Loucy (cell line): Measurements from ENCODE around the gene ERICH6B.
"Not testable (repeated sequence)": the region's sequence is repeated elsewhere in the genome, so short reads cannot be mapped to it uniquely, and the experiment has no call there.

Experiments used
- H2AFZ ChIP-seq: fragments of 200-600 bp; sonication (generic); 2 replicates; pipeline ENCODE4 v1.6.0; 2016; ENCODE audit warnings: antibody characterized with exemption, mild to moderate bottlenecking, low read length, moderate library complexity
- H3F3A ChIP-seq: fragments of 200-600 bp; 2 replicates; pipeline ENCODE4 v1.6.0; 2016; ENCODE audit warnings: antibody characterized with exemption, low read depth, mild to moderate bottlenecking
- H3K27me3 ChIP-seq: fragments of 200-600 bp; sonication (generic); 2 replicates; pipeline ENCODE4 v1.6.1; 2014; ENCODE audit warnings: low read length, mild to moderate bottlenecking; ENCODE audit not compliant: insufficient read depth, poor library complexity, severe bottlenecking
- H3K36me3 ChIP-seq: fragments of 200-600 bp; sonication (generic); 2 replicates; pipeline ENCODE4 v1.6.1; 2016; ENCODE audit warnings: low read length; ENCODE audit not compliant: insufficient read depth
- H3K4me1 ChIP-seq: fragments of 200-600 bp; sonication (generic); 2 replicates; pipeline ENCODE4 v1.5.1; 2014; ENCODE audit warnings: low read length, mild to moderate bottlenecking; ENCODE audit not compliant: insufficient read depth, poor library complexity, severe bottlenecking
- H3K4me2 ChIP-seq: fragments of 200-600 bp; sonication (generic); 2 replicates; pipeline ENCODE4 v1.6.0; 2014; ENCODE audit warnings: antibody characterized with exemption, low read length, low read depth, mild to moderate bottlenecking; ENCODE audit not compliant: poor library complexity, severe bottlenecking
- H3K4me3 ChIP-seq: fragments of 200-600 bp; sonication (generic); 2 replicates; pipeline ENCODE4 v1.5.1; 2014; ENCODE audit warnings: low read length, mild to moderate bottlenecking, mixed read lengths; ENCODE audit not compliant: poor library complexity, severe bottlenecking
- H3K79me2 ChIP-seq: fragments of 200-600 bp; sonication (generic); 2 replicates; pipeline ENCODE4 v1.6.1; 2014; ENCODE audit warnings: low read length; ENCODE audit not compliant: insufficient read depth
- H3K9ac ChIP-seq: fragments of 200-600 bp; sonication (generic); 2 replicates; pipeline ENCODE4 v1.6.0; 2014; ENCODE audit warnings: mild to moderate bottlenecking, low read depth, low read length, moderate library complexity; ENCODE audit not compliant: poor library complexity, severe bottlenecking
- H3K9me2 ChIP-seq: fragments of 200-600 bp; sonication (generic); replicated peaks from 2 replicates; pipeline ENCODE4 v1.6.1; 2016; ENCODE audit warnings: low read depth, low read length, mixed read lengths
- H3K9me3 ChIP-seq: fragments of 200-600 bp; sonication (generic); 2 replicates; pipeline ENCODE4 v1.6.1; 2014; ENCODE audit warnings: mild to moderate bottlenecking, antibody characterized with exemption, low read length, low read depth; ENCODE audit not compliant: insufficient read depth
- H4K20me1 ChIP-seq: fragments of 200-600 bp; sonication (generic); 2 replicates; pipeline ENCODE4 v1.6.0; 2014; ENCODE audit warnings: antibody characterized with exemption, low read length, mild to moderate bottlenecking; ENCODE audit not compliant: insufficient read depth, poor library complexity, severe bottlenecking
- CTCF ChIP-seq: fragments of 200-600 bp; sonication (generic); conservative IDR thresholded peaks from 2 replicates; pipeline ENCODE4 v1.5.1; 2014; ENCODE audit warnings: mild to moderate bottlenecking, antibody characterized with exemption, low read length
- EZH2phosphoT487 ChIP-seq: fragments of 200-600 bp; IDR thresholded peaks from 2 replicates; pipeline ENCODE4 v1.6.1; 2018; ENCODE audit warnings: antibody characterized with exemption, mild to moderate bottlenecking, moderate library complexity, borderline replicate concordance

ERICH6B gene

GRCh38 chr13:45659536-45659935 lies 44.0 kb upstream of the ERICH6B start:
- H3K9me3 ChIP-seq, result no peaks in the 10 kb centered on the region
- no peak overlapping the region for H3K4me2 ChIP-seq
- H3K4me3 ChIP-seq, result no peak overlapping the region
- no peak overlapping the region for H3K9ac ChIP-seq
- no peaks in the 10 kb centered on the region for H3K36me3 ChIP-seq
- no peaks in the 10 kb centered on the region for H3K79me2 ChIP-seq
- H3K4me1 ChIP-seq, result no peaks in the 10 kb centered on the region
- no peaks in the 10 kb centered on the region for H3F3A ChIP-seq
- H2AFZ ChIP-seq, result no peak overlapping the region
- TF ChIP-seq CTCF, result no peak
- TF ChIP-seq EZH2phosphoT487, result no peak
- no peaks in the 10 kb centered on the region for H3K27me3 ChIP-seq
- H3K9me2 ChIP-seq, result no peaks in the 10 kb centered on the region
- no peaks in the 10 kb centered on the region for H4K20me1 ChIP-seq

- Histone ChIP-seq H3K4me3 (no peak overlapping the region), H2AFZ (no peak overlapping the region), H3K9me3 (no peaks in the 10 kb centered on the region), H3K36me3 (no peaks in the 10 kb centered on the region), H3F3A (no peaks in the 10 kb centered on the region), H3K4me2 (no peak overlapping the region), H3K9ac (no peak overlapping the region), H3K9me2 (no peaks in the 10 kb centered on the region), H3K27me3 (no peaks in the 10 kb centered on the region), H3K4me1 (no peaks in the 10 kb centered on the region), H4K20me1 (no peaks in the 10 kb centered on the region), H3K79me2 (no peaks in the 10 kb centered on the region)
- TF ChIP-seq EZH2phosphoT487, result no peak
Measured at GRCh38 chr13:45658586-45659235, 43.2 kb upstream of the ERICH6B start.

- no peak overlapping the region for H2AFZ ChIP-seq
- no peaks in the 10 kb centered on the region for H3K79me2 ChIP-seq
- H3F3A ChIP-seq, result no peaks in the 10 kb centered on the region
- no peak overlapping the region for H3K9ac ChIP-seq
- no peaks in the 10 kb centered on the region for H3K4me1 ChIP-seq
- H4K20me1 ChIP-seq, result no peaks in the 10 kb centered on the region
- no peaks in the 10 kb centered on the region for H3K27me3 ChIP-seq
- H3K4me3 ChIP-seq, result no peak overlapping the region
- TF ChIP-seq CTCF, result no peak
- TF ChIP-seq EZH2phosphoT487, result no peak
- 0 out of 2 replicates have a peak, but pooled peaks cover 3% of the 10 kb centered on the region for H3K9me3 ChIP-seq
- H3K4me2 ChIP-seq, result no peak overlapping the region
- no peaks in the 10 kb centered on the region for H3K36me3 ChIP-seq
- H3K9me2 ChIP-seq, result no peaks in the 10 kb centered on the region
Measured at GRCh38 chr13:45654633-45655349, 39.3 kb upstream of the ERICH6B start.

- not testable (repeated sequence) for H3K4me3 ChIP-seq, H2AFZ ChIP-seq, H3F3A ChIP-seq, H3K9ac ChIP-seq, H3K9me3 ChIP-seq, H3K9me2 ChIP-seq, H3K4me2 ChIP-seq, H3K79me2 ChIP-seq, H4K20me1 ChIP-seq, H3K4me1 ChIP-seq, H3K27me3 ChIP-seq, H3K36me3 ChIP-seq
Measured at GRCh38 chr13:45645263-45645662, 29.7 kb upstream of the ERICH6B start.

GRCh38 chr13:45642159-45642558 lies 26.6 kb upstream of the ERICH6B start:
- H2AFZ ChIP-seq, result not testable (repeated sequence)

GRCh38 chr13:45635291-45635690 lies 19.8 kb upstream of the ERICH6B start:
- not testable (repeated sequence) for H4K20me1 ChIP-seq, H3K9me2 ChIP-seq, H3K4me1 ChIP-seq, H3K27me3 ChIP-seq, H3K36me3 ChIP-seq, H2AFZ ChIP-seq, H3K4me3 ChIP-seq, H3K9me3 ChIP-seq, H3K79me2 ChIP-seq, H3K4me2 ChIP-seq, H3F3A ChIP-seq, H3K9ac ChIP-seq

More at GRCh38 chr13:45642159-45642558, 26.6 kb upstream of the ERICH6B start:
- not testable (repeated sequence) for H3K9me2 ChIP-seq, H4K20me1 ChIP-seq, H3K9ac ChIP-seq, H3K36me3 ChIP-seq, H3K9me3 ChIP-seq, H3K27me3 ChIP-seq, H3K79me2 ChIP-seq, H3F3A ChIP-seq, H3K4me1 ChIP-seq, H3K4me3 ChIP-seq, H3K4me2 ChIP-seq
